ENCODE measurements around the gene FAM163B.

DNA sequence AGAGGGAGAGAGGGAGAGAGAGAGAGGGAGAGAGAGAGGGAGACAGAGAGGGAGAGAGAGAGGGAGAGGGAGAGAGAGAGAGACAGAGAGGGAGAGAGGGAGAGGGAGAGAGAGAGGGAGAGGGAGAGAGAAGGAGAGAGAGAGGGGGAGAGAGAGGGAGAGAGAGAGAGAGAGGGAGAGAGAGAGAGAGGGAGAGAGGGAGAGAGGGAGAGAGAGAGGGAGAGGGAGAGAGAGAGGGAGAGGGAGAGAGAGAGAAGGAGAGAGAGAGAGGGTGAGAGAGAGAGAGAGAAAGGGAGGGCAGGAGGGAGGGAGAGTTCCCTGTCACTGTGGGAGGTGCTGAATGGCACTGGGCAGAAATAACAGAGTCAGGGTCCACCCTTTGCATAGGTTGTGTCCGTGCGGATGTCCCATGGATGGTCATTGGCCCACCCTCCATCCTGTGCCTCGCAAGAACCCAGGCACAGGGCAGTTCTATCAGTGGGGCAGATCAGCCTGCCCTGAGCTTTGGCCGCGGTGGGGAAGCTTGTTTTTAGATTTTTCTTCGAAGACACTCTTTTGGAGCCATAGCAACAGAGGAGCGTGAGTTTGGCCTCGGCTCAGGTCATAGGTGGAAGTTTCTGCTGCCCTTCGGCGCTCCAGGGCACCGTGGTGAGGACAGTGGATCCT, 44.6 kb downstream of the FAM163B start:
- TF ChIP-seq, protein P1, sequence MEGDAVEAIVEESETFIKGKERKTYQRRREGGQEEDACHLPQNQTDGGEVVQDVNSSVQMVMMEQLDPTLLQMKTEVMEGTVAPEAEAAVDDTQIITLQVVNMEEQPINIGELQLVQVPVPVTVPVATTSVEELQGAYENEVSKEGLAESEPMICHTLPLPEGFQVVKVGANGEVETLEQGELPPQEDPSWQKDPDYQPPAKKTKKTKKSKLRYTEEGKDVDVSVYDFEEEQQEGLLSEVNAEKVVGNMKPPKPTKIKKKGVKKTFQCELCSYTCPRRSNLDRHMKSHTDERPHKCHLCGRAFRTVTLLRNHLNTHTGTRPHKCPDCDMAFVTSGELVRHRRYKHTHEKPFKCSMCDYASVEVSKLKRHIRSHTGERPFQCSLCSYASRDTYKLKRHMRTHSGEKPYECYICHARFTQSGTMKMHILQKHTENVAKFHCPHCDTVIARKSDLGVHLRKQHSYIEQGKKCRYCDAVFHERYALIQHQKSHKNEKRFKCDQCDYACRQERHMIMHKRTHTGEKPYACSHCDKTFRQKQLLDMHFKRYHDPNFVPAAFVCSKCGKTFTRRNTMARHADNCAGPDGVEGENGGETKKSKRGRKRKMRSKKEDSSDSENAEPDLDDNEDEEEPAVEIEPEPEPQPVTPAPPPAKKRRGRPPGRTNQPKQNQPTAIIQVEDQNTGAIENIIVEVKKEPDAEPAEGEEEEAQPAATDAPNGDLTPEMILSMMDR (optimal IDR thresholded peaks at IDR 0.05 in 1 of 3, IDR thresholded peaks at IDR 0.05 in 1 of 3, conservative IDR thresholded peaks at IDR 0.05 in 1 of 3; ENCODE audit: extremely low read depth in 1 of 3, insufficient read depth in 2 of 3, low read length in 3 of 3) = no peak
- no peak for TF ChIP-seq EZH2 (IDR thresholded peaks at IDR 0.05; ENCODE audit: low read length)

All from keratinocyte (primary cell).